Left renal pelvis (tissue), 4 donors: ENCODE measurements around the gene PPFIA1. TPM values are rescaled to one million over a fixed set of nuclear protein-coding genes. Genes with fewer than 3 reads are reported as not detected.
"Not testable (repeated sequence)": the region's sequence is repeated elsewhere in the genome, so short reads cannot be mapped to it uniquely, and the experiment has no call there.

Source experiments
- DNase-seq, 4 donors: peaks; one replicate each; pipeline ENCODE4 v3.0.0-alpha.2; 2013; ENCODE audit warnings: low read depth in 4 of 4, low spot score in 3 of 4
- polyA plus RNA-seq, 4 donors: library from polyadenylated mRNA; unstranded; fragments of 120-200 nt; gene quantifications; one replicate each; pipeline ENCODE4 v1.2.1, GENCODE V29; 2013; ENCODE audit not compliant: insufficient read length in 4 of 4

PPFIA1 gene
- polyA plus RNA-seq, 4 donors: 39.0 to 52.1 (median 48.2) TPM

DNA sequence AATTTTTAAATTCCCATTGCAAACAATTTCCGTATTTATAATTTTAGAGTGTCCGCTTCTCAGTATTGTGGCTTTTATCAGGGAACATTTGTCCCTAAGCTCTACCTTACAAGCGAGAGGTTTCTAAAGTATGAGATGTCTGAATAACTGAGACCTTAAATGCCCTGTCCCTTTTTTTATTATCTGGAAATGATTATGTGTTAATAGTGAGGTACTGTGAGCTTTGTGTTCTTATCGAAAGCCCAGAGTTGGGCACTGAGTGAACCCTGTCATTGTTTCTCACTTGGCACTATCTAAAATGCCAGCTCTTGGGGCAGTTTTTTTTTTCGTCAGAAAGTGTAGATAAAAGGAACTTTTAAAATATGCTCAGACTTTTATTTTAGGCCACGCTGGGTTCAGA is 137.3 kb downstream of the PPFIA1 start:
- no peak for DNase-seq

DNA sequence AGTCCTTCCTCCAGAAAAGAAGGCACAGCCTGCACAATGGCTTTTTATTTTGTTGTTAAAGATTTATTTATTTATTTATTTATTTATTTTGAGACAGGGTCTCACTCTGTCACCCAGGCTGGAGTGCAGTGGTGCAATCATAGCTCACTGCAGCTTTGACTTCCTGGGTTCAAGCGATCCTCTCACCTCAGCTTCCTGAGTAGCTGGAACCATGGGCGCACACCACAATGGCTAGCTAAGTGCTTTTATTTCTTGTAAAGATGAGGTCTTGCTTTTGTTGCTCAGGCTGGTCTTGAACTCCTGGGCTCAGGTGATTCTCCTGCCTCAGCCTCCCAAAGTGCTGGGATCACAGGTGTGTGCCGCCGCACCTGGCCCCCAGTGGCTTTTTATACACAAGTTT is 137.8 kb downstream of the PPFIA1 start:
- not testable (repeated sequence) for DNase-seq

DNA sequence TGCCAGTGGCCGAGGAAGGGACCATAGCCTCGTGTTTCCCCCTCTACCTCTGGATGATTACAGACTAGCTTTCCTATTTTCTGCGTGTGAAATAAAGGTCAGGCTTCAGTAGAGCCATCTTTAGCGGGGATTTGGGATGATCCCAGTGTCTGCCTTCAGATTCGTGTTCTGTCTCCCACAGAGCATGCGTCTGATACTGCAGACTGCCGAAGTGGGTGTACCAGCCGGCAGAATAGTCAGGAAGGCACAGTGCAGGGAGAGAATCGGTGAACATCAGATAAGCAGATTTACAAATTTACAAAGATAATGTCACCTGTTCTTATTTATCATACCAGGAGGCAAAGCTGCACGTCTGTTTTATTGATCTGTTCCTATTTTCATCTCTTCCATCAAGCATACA is 138.9 kb downstream of the PPFIA1 start:
- DNase-seq: no peak

DNA sequence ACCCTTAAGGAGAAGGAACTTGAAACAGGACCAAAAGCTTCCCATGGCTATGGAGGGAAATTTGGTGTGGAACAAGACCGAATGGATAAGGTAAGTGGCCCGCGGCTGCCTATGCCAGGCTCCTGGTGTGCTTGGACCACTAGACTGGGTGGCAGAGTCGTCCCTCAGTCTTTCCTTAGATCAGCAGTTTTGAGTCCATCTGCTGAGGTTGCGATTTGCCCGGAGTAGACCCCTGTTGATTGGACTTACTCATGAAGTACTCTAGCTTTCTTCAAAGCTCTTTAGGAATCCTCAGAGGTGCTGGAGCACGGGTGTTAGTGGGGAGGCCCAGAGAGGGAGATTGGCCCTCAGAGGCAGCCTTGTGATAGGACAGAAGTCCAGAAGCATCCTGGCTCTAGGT is 139.4 kb downstream of the PPFIA1 start:
- no peak for DNase-seq

DNA sequence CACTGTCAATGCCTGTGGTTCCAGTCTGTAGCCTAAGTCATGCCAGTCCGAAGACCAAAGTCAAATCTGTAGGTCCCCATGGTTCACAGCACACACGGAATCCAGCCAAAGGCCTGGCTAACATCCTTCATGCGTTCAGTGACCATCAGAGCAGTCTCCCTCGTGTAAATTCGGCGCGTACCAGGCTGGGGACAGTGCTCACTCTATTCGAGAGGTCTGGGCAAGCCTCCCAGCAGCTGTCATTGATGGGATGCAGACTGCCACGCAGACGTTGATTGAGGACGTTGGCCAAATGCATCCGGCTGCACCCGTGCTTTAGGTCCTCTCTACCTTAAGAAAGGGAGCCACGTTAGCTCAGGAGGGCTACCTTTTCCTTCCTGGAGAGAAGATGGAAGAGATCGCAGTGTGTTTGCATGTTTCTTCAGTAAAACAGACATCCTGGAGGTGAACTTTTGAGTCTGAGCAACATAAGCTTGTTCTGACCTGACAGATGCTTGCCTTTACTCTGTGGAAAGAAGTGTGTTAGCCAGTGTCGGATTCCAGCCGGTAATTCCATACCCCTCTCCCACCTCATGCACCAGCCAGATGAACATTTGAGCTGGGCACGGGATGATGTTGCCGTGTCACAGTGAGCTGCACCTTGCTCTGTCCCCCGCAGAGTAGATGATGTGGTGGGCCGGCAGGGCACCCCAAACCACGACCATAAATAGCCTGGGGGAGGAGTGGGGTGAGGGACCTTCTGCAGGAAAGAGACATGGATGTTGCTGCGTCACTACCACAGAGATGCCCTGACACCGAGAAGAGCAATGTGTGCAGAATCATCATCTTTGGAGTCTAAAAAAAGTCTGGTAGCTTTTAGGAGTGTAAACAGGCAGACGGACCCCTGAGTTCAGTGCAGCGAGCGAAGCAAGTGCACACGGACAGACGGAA is 140.1 kb downstream of the PPFIA1 start:
- DNase-seq: peak in 1 of 4 donors; percentile 42

DNA sequence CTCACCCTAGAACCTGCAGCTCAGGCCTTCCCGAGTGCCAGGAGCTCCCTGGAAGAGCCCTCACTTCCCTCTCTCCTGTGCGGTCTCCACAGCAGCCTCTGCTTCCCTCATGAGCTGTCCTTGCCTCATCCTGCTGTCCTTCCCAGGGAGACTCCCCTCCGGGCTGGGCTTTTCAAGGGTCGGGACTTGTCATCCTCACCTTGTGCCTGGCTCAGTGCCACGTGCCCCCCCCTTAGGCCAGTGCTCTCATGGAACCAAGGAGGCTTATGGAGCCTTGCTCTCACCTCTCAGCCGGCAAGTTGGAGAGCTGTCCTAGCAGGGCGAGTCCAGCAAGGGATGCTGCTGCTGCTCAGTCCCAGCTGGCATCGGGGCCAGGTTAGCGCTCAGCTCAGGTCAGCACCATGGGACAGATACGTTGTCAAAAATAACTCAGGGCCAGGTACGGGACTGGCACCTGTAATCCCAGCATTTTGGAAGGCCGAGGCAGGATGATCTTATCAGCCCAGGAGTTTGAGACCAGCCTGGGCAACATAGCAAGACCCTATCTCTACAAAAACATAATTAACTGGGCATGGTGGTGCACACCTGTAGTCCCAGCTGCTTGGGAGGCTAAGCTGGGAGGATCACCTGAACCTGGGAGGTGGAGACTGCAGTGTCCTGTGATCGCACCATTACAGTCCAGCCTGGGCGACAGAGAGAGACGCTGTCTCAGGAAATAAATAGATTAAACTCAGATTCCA is 141.4 kb downstream of the PPFIA1 start:
- DNase-seq: no peak

DNA sequence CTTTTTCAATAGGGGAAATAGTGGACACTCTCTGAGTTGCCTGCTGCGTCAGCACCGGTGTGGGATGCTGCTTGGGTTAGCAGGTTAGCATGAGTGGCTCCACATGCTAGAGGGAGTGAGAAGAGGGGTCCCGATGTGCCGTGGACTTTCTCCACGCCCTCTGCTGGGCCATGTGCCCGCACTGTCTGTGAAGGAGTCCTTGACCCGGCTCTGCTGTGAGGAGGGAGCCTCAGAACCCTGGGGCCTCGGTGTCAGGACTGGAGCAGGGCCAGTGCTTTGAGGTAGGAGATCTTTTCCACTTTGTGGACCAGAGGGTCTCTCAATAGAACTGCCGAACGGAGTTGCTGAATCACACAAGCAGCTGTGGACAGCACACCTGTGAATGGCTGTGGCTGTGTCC is 142.7 kb downstream of the PPFIA1 start:
- no peak for DNase-seq

DNA sequence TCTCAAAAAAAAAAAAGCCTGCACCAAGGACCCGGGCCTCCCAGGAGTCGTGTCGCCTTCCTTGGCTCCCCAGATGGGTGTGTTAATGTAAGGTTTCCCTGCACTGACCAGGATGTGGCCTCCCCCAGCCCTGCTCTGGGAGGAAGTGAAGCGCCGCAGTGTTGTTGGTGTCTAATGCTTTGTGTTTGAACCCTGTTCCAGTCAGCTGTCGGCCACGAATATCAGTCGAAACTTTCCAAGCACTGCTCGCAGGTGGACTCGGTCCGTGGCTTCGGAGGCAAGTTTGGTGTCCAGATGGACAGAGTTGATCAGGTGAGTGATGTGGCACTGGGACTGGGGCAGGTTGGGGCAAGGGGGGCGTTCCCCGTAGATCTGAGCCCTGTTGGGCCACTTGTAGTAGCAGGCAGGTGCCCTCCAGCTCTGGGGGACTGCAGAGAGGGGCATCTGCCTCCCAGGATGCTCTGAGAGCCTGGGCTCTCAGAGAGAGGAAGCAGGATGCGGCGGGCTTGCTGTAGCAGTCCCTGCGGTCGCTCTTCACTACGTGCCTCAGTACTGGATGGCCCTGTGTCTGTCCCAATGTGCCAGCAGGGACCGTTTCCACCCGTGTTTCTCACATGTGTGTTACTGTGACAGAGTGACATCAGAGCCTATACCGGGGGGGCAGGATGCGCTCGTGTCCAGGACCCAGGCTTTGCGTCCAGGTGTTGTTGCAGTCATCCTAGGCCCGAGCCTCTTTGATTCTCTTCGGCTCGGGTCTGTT is 144.0 kb downstream of the PPFIA1 start:
- DNase-seq: no peak

DNA sequence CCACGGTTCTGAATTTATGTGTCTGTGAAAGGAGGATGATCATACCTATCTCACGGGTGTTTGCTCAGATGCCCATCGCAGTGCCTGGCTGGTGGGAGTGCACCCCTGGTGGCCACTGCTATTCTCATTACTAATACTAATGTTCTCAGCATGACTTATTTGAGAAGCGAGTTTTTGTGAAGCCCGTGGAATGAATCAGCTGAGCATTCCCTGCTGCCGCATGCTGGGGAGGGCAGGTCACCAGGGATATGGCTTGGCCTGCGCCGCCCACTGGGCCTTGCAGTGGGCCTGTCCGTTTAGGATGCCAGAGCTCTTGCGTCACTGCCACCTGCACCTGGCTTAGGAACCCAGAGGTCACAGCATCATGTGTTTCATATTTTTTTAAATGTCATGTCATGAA is 144.7 kb downstream of the PPFIA1 start:
- DNase-seq: no peak

DNA sequence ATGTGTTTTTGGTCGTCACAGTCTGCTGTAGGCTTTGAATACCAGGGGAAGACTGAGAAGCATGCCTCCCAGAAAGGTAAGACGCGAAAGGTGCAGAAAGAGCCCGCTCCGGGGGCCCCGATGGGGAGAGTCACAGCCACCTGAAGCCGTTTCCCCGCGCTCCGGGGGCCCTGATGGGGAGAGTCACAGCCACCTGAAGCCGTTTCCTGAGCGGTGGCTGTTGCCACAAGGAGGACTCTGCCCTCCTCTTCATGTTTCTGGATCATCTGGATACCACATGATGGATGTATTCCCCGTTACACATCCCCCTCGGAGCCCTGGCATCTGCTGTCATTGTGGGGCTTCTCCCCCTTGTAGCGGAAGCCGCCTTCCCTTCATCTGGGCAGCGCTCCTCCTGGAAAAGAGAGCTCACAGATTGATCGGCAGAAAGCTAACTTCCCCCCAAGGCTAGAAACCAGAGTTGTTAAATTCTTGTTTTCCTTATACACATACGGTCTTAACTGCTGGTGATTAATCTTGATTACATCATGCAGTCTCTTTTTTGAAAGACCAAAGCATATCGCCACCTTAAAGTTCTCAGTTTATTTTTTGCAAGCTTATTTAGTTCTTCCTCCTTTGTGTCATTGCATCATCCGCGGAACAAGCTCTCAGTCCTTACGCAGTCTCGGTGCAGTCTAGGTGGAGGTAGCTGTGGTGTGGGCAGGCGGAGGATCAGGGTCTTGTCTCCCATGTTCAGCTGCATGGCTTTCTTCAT is 145.3 kb downstream of the PPFIA1 start:
- DNase-seq: no peak

DNA sequence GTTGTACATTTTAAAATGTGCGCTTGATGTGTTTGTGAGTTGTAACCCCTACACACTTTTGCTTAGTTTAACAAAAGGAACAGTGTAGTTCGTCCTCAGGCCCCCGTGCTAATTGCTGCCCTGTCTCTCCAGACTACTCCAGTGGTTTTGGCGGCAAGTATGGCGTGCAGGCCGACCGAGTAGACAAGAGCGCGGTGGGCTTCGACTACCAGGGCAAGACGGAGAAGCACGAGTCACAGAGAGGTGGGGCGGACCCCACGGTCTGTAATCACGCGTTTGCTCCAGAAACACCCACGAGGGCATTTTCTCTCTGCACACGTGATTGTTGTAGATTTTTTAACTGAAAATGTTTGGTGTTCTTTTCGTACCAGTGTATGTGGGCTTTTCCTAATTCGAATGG is 146.4 kb downstream of the PPFIA1 start:
- no peak for DNase-seq

DNA sequence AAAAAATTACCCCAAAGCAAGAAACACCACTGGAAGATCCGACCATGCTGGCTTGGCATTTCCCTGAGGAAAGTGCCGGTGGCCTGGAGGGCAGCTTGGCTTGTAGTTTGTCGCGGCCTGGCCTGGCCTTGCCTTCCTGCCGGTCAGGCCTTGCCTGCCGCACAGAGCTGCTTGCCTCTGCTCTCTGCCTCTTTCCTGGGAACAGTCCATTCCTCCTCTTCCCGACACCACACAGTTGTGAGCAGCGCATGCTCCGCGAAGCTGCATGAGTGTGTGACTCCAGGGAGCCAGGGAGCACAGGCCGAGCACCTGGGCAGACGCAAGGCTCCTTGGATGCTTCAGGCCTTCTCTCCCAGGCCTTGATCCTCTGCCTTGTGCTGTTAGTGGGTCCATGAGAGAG is 147.6 kb downstream of the PPFIA1 start:
- DNase-seq: no peak

DNA sequence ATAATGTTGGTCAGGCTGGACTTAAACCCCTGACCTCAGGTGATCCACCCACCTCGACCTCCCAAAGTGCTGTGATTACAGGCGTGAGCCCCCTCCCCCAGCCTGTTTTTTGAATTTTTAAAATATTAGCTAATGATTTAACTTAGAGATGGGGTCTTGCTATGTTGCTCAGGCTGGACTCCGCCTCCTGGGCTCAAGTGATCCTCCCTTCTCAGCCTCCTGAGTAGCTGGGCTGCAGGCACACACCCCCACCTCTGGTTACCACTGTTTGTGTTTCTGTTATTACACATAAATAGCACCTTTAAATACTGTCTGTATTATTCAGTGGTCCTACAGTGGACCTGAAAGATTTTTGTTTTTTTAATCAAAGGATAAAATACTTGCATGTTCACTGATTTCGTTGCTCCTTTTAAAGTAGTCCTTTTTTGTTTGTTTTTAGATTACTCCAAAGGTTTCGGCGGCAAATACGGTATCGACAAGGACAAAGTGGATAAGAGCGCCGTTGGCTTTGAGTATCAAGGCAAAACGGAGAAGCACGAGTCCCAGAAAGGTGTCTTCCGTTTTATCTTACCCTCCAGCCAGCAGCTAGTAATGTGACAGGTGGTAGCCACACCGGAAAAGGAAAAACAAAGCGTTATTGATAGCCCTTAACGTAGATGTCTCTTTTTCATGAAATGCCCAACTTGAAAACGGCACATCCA is 149.0 kb downstream of the PPFIA1 start:
- DNase-seq: no peak

DNA sequence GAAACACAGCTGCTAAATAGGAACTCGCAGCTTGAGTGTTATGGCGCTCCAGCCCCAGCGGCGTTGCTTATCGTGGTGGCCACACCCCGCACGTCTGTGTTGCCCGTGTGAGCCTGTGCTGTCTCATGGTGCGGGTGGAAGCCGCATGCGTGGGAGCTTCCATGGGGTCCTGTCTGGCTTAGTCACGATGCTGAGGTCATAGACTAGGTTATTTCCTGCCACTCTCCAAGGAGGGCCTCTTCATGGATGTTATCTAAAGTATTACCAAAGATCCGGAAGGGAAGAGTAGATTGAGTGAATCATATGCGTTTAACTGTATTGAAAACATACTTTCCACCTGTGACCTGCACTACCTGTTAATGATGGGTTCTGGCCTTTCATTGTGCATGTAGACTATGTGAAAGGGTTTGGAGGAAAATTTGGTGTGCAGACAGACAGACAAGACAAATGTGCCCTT is 149.5 kb downstream of the PPFIA1 start:
- DNase-seq: no peak

DNA sequence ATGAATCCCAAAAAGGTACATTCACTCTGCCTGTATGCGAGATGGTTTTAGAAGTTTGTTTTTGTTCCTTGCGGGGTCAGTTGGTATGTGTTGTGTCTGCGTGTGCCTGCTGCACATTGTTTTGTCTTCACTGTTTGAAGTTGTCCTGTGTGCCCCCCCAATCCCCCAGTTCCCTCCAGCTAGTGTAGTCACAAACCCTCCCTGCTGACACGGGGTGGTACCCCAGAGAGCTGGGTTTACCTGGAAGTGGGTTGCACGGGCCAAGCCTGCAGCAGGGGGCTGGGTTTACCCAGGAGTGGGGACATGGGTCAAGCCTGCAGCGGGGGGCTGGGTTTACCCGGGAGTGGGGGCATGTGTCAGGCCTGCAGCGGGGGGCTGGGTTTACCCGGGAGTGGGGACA is 150.0 kb downstream of the PPFIA1 start:
- no peak for DNase-seq

DNA sequence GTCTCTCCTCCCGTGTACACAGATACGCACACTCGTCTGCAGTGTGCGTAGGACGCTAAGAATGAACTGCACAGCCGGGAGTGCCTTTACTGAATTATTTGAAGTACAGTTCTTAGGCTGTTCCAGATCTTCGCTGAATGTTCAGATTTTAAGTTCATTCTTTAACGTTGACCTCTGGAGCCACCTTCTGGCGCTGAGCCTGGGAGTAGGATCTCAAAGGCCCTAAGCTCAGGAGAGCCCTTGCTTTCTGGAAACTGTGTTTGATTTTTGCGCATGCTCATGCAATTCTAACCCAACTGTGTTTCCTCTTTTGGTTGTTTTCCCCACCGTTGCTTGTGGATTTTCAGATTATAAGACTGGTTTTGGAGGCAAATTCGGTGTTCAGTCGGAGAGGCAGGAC is 150.6 kb downstream of the PPFIA1 start:
- no peak for DNase-seq

DNA sequence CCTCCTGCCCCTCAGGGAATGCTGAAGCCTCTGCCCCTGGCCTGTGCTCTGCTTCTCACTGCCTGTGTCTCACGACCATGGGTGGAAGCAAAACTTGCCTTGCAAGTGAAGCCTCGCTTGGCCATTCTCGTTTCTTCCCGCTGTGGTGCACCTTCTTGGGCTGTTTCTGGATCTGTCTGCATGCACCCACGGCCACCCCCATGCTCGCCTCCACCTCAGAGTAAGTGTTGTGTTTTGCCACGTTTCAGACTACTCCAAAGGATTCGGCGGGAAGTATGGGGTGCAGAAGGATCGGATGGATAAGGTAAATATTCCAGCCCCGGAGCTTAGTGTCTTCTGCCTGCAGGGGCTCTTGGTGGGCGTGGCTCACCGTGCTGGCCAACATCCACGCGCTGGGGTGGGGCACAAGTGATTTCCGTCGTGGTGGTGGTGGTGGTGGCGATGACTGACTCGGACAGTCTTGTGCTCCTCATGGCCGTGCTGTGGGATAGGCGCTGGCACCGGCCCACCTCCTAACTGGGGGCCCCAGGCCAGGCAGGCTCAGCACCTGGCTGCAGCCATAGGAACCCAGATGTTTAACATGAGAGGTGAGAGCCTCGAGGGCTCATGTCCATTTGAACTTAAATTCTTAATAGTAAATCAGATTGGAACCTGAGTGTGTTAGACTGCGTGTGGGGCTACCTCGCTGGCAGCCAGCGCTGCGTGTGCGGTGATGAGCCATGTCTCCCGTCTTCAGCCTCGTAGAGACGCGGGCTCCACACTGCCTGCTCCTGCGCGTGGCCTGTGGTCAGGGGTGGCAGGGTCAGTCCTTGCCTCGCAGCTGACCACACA is 152.4 kb downstream of the PPFIA1 start:
- DNase-seq: no peak

DNA sequence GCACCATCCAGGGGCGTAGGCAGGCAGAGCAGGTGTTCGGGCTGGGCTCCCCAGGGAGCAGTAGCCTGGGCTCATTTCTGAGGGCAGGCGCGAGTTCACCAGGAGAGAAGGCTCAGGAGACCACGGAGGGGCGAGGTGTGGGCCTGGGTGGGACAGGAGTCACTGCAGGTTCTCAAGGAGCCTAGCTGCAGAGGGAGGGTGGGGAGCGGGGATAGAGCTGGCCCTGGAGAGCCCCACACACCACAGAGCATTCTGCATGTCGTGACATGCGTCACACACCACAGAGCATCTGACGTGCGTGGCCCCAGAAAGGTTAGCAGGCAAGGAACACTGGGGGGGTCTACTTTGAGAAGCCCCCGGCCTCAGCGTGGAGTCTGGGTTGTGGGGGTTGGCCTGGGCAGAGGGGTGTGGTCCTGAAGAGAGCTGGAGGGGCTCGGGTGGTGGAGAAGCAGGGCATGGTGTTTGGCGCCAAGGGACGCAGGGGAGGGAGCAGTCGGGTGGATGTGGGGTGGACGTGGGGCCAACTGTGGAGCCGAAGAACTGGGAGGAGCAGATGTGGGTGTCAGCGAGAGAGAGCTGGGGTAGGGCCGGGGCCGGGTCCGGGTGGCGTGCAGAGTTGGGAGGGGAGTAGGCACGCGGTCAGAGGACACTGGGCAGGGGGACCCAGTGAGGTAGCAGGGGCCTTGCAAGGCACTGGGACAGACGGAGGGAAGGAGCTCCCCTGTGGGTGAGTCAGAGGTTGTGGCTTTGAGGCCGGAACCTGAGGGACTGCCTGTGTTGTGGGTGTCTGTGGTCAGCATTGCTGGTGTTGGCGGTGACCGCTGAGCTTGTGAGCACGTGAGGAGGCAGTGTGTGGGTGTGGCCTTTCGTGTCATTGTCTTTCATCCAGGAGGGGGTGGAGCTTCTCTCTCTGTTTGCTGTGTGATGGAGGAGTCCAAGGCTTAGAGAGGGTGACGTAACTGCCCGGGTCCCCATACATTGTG is 153.3 kb downstream of the PPFIA1 start:
- no peak for DNase-seq
